GM12872 (cell line): ENCODE measurements around the gene UBE2QL1.

Experiments
- TF ChIP-seq, protein P1 (sequence below): IDR thresholded peaks from 3 replicates; pipeline ENCODE4 v1.5.1; 2011; ENCODE audit warnings: low read depth, mild to moderate bottlenecking, low read length, moderate library complexity; ENCODE audit not compliant: insufficient read depth

The UBE2QL1 gene

DNA sequence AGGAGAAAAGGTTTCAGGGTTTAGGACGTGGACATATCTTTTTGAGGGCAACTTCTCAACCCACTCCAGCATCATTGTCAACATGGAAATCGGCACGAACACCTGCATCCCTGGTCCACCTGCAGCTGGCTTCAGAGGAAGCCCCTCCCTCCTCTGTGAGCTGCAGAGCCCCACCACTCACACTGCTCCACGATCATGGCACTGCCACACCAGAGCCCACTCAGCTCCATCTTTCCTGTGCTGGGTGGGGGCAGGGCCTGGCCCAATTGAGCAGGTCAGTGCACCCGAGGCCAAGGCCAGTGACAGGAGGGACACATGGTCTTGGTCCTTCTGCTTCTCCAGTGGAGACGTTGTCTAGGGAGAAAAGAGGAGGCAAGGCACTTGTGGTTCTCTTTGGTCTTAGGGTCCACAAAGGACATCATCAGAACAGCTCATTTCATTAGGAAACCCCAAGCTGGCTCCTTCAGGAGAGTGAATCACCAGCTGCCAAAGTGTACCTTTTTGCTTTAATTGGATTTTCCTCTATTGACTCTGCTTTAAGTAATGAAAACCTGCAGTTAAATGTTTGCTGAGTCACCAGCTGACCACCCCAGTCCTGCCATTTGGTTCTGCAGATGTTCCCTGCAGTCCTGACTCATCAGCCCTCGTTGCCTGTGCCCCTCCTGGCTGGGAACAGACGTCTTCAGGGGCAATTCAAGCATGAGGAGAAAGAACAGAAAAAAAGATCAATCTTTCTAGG, 56.2 kb downstream of the UBE2QL1 start:
- TF ChIP-seq, protein P1, sequence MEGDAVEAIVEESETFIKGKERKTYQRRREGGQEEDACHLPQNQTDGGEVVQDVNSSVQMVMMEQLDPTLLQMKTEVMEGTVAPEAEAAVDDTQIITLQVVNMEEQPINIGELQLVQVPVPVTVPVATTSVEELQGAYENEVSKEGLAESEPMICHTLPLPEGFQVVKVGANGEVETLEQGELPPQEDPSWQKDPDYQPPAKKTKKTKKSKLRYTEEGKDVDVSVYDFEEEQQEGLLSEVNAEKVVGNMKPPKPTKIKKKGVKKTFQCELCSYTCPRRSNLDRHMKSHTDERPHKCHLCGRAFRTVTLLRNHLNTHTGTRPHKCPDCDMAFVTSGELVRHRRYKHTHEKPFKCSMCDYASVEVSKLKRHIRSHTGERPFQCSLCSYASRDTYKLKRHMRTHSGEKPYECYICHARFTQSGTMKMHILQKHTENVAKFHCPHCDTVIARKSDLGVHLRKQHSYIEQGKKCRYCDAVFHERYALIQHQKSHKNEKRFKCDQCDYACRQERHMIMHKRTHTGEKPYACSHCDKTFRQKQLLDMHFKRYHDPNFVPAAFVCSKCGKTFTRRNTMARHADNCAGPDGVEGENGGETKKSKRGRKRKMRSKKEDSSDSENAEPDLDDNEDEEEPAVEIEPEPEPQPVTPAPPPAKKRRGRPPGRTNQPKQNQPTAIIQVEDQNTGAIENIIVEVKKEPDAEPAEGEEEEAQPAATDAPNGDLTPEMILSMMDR = no peak

DNA sequence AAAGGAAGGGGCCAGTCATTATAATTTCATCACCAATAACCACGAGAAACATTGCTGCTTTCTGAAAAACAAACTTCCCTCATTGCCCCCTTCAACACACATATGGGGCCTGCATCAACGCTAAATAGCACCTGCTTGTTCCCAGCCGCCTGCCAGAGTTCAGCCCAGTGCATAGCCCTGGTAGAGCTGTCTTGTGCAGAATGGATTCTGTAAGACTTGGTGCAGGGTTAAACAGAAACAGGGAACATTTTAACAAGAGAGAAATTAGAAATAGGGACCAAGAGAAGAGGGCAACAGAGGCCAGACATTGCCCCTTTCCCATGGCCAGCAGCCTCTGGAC, 56.7 kb downstream of the UBE2QL1 start:
- TF ChIP-seq, protein P1 = no peak

DNA sequence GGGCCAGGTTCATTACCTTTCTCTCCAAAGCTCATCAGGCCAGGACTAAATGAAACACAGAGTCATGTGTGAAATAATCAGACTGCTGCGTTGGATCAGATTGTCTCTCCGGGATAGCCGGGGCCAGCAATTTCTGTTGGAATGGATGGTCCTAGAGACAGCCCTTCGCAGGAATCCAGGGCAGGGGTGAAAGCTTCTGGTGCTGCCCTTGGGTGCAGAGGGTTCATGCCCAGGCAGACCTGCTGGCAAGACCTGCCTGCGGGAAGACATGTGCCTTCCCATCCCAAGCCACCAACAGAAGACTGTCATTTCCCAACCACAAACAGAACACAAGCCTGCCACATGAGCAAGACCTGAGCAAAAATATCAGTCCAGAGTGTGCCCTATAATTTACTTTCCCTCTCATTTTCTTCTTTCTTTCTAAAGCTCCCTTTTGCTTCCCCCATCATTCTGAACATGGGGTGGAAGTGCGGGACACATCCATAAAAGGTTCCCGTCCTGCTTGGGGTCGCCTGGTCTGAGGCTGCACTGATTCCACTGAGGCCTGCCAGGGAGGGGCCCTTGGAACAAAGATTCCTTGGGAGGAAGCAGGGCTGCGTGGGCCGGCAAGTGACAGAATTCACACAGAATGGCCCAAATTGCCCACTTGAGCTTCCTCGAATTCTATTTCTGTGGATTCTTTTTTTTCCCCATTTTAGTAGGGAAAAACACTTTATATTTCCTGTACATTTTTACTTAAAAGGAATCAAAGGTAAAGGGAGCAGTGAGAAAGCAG, 57.3 kb downstream of the UBE2QL1 start:
- TF ChIP-seq, protein P1 = no peak

DNA sequence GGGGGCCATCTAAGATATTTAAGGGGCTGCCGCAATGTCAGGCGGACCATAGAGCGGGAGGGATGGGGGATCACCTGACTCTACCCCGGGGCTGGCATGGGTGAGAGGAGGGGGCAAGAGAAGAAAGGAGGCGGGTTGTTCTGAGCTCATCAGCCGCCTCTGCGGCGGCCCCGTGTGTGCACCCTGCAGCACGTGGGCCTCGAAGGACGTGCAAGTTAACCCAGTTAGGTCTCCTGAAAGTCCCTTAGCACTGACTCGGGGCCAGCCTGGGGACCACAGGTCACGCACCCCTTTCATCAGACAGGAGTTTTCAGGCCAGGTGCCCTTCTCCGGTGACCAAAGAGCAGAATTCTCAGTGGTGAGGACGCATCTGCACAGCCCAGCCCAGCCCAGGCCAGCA, 58.0 kb downstream of the UBE2QL1 start:
- TF ChIP-seq, protein P1 = no peak

DNA sequence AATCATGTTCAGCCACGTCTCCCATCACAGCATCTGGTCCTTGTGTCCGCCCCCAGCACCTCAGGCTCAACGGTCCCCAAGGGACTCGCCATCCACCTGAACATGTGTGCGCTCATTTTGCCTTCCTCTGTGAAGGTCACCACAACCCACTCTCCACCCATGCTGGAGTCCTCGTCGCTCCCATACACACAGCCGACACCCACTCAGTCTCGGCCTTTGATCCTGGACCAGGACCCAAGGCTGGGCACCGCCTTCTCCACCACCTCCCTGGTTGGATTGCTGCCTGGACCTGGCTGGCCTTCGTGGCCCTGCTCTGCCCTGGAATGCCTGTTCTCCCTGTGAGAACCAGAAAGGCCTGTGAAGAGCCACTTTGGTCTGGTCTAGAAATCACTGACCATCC, 60.3 kb downstream of the UBE2QL1 start:
- TF ChIP-seq, protein P1 = no peak

DNA sequence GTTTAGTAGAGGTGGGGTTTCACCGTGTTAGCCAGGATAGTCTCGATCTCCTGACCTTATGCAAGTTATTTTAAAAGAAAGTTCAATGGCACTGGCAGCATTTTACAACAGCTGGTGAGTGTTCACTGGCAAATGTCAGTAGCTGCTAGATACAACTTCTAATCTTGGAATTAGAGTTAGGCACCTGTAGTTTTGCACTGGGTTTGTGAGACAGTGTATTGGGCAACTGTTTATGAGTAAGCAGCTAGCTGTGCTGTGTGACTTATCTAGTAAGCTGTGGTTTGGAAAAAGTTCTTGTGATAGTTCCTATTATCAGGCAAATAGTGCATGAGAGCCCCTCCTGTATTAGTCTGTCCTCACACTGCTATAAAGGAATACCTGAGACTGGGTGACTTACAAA, 61.5 kb downstream of the UBE2QL1 start:
- TF ChIP-seq, protein P1 = no peak

DNA sequence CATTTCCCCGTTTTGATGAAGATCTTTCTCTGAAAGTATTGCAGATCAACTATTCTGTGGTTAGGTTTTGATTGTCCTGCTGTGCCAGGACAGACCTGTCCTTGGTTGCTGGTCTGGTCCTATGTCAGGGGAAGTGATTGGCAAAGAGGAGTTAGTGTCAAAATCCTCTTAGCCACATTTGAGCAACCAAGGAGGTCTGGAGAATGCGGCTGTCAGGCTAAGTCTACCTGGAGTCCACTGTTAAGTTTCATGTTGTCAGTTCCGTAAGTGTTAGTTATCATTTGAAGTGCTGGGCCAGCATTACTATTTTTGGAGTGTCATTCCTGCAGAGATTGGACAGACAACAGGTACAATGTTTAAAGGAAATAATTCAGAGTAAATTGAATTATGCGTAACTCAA, 62.3 kb downstream of the UBE2QL1 start:
- TF ChIP-seq, protein P1 = no peak
